ENCODE data around the gene PBX2. TPM values are rescaled to one million over a fixed set of nuclear protein-coding genes. Genes with fewer than 3 reads are reported as not detected.

The PBX2 gene
- total RNA-seq, 1 experiment from 2014 or later, result 176 TPM

DNA sequence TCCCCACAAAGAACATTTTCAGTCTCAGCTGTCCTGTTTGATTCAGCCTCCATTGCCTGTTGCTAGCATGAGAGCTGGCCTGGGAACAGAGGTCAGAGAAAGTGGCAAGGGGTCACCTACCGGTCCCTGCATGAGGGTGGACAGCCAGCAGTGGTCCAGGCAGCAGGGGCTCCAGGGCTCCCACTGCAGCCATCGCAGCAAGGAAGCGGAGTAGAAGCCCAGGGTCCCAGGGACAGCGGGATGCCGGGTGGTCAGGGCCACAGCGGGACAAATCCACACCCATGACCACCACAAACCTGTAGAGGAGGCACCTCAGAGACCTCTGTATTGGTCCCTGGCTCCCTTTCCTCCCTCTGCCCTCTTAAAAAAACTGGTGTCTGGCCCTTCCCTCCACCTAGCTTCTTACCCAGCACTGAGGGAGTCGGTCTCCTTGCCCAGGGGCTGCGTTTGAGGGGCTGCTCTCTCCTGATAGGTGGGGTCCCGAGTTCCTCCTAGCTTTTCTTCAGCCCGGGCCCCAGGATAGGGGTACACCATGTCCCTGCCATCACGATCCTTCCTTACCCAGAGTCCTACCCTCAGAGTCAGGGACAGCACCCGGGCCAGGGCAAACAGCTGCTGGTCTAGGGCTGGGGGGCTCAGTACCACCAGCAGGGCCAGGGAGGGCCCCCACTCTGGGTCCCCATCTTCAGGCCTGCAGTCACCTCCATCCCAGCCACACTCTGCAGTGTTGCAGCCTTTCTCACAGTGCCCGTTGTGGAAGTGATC is 10.9 kb upstream of the PBX2 start:
- Mint-ChIP-seq H3K4me3 (no peak overlapping the region), H3K27ac (no peak overlapping the region), H3K36me3 (ENCODE audit: insufficient read depth in 1 of 3, low read depth in 3 of 3) (no peaks in the 10 kb centered on the region), H3K9me3 (no peaks in the 10 kb centered on the region), H3K4me1 (peaks cover 6 to 11% of the 10 kb centered on the region in 2 experiments), H3K27me3 (ENCODE audit: low read depth) (peaks cover 3% of the 10 kb centered on the region)
- H3K14ac ChIP-seq (ENCODE audit: insufficient read depth, low read length), result no peak overlapping the region
- no peak for DNase-seq
- no peak overlapping the region for H4K8ac ChIP-seq (replicated peaks; ENCODE audit: insufficient read length, low read depth, low read length)
- no peak overlapping the region for H4K91ac ChIP-seq (ENCODE audit: insufficient read length, low read depth, low read length)
- H3K23me2 ChIP-seq (ENCODE audit: insufficient read length, low read depth, low read length, poor library complexity, severe bottlenecking), result peaks cover 4% of the 10 kb centered on the region
- H3K4ac ChIP-seq (ENCODE audit: low read depth, low read length), result no peak overlapping the region
- H3K23ac ChIP-seq (ENCODE audit: insufficient read length, low read depth, low read length), result no peak overlapping the region
- TF ChIP-seq, protein P1, sequence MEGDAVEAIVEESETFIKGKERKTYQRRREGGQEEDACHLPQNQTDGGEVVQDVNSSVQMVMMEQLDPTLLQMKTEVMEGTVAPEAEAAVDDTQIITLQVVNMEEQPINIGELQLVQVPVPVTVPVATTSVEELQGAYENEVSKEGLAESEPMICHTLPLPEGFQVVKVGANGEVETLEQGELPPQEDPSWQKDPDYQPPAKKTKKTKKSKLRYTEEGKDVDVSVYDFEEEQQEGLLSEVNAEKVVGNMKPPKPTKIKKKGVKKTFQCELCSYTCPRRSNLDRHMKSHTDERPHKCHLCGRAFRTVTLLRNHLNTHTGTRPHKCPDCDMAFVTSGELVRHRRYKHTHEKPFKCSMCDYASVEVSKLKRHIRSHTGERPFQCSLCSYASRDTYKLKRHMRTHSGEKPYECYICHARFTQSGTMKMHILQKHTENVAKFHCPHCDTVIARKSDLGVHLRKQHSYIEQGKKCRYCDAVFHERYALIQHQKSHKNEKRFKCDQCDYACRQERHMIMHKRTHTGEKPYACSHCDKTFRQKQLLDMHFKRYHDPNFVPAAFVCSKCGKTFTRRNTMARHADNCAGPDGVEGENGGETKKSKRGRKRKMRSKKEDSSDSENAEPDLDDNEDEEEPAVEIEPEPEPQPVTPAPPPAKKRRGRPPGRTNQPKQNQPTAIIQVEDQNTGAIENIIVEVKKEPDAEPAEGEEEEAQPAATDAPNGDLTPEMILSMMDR (conservative IDR thresholded peaks at IDR 0.05), result no peak
- H4K5ac ChIP-seq (ENCODE audit: insufficient read length, low read depth, low read length), result no peak overlapping the region
- H3K9ac ChIP-seq (ENCODE audit: extremely low read depth, insufficient read length, low read length), result no peak overlapping the region
- no peaks in the 10 kb centered on the region for H3K27me3 ChIP-seq (ENCODE audit: insufficient read depth, low read length)
- no CpG with 5 or more reads among the region's 13 CpGs for WGBS (ENCODE audit: extremely low coverage, insufficient read length, low lambda C conversion rate)
- H2AFZ ChIP-seq (ENCODE audit: low read length), result no peak overlapping the region
- no peak overlapping the region for H3K18ac ChIP-seq (ENCODE audit: insufficient read length, low read depth, low read length)
- H3K79me1 ChIP-seq (ENCODE audit: insufficient read depth, low read depth, low read length, poor library complexity, severe bottlenecking), result no peaks in the 10 kb centered on the region
- H2BK5ac ChIP-seq (ENCODE audit: insufficient read length, low read length), result no peak overlapping the region
- no peak overlapping the region for H3K56ac ChIP-seq (ENCODE audit: insufficient read length, low read depth, low read length)
- H2AK5ac ChIP-seq (ENCODE audit: insufficient read length, low read length), result no peak overlapping the region
- H2BK12ac ChIP-seq (ENCODE audit: insufficient read length, low read depth, low read length), result no peak overlapping the region
- H3K27ac ChIP-seq (ENCODE audit: insufficient read length, low read depth, low read length), result no peak overlapping the region
- H4K20me1 ChIP-seq (ENCODE audit: control insufficient read depth, insufficient read depth, insufficient read length), result no peaks in the 10 kb centered on the region
- H3K9me3 ChIP-seq (ENCODE audit: control insufficient read depth, low read depth, low read length), result no peaks in the 10 kb centered on the region
- no peak overlapping the region for H2BK120ac ChIP-seq (ENCODE audit: low read depth, low read length, poor library complexity, severe bottlenecking)
- H3T11ph ChIP-seq (ENCODE audit: low read length), result no peak overlapping the region
- no peak overlapping the region for H3K4me2 ChIP-seq (ENCODE audit: insufficient read depth, insufficient read length, low read length)
- no peak overlapping the region for H2BK15ac ChIP-seq (ENCODE audit: low read depth, low read length)
- H3K4me1 ChIP-seq (ENCODE audit: insufficient read depth, low read length), result no peaks in the 10 kb centered on the region; the same call in 1 of the 2 replicates
- H3K79me2 ChIP-seq (ENCODE audit: insufficient read depth, low read length), result no peaks in the 10 kb centered on the region
- no peak overlapping the region for H2BK20ac ChIP-seq (ENCODE audit: low read depth, low read length, poor library complexity, severe bottlenecking)
